Upper lobe of left lung (tissue), 6 donors: ENCODE data around the gene HS3ST3A1. TPM values are rescaled to one million over a fixed set of nuclear protein-coding genes. Genes with fewer than 3 reads are reported as not detected.

Experiments used
- ATAC-seq, 2 donors: fragments of 200-7000 bp; cut with Tn5 transposase; one replicate each; pipeline ENCODE4 v1.9.1; 2022; ENCODE audit warnings: mild to moderate bottlenecking in 2 of 2, moderate library complexity in 2 of 2; ENCODE audit not compliant: low FRiP score in 2 of 2
- DNase-seq, 2 donors: peaks; one replicate each; pipeline ENCODE4 v3.0.0-alpha.2; 2019 to 2020
- H3K27ac ChIP-seq, 4 donors: fragments of 200-600 bp; sonication (generic); one replicate each; pipeline ENCODE4 v1.5.1; 2016 to 2019
- H3K27me3 ChIP-seq, 4 donors: fragments of 200-600 bp; sonication (generic); one replicate each; pipeline ENCODE4 v1.5.1; 2017 to 2019
- H3K36me3 ChIP-seq, 4 donors: fragments of 200-600 bp; sonication (generic); one replicate each; pipeline ENCODE4 v1.5.1; 2016 to 2019
- H3K4me1 ChIP-seq, 4 donors: fragments of 200-600 bp; sonication (generic); one replicate each; pipeline ENCODE4 v1.5.1; 2018 to 2019
- H3K4me3 ChIP-seq, 4 donors: fragments of 200-600 bp; sonication (generic); one replicate each; pipeline ENCODE4 v1.5.1; 2017 to 2019; ENCODE audit warnings: mild to moderate bottlenecking in 2 of 4, moderate library complexity in 1 of 4
- H3K9me3 ChIP-seq, 4 donors: fragments of 200-600 bp; sonication (generic); one replicate each; pipeline ENCODE4 v1.5.1; 2018 to 2019
- CTCF ChIP-seq, 6 experiments: fragments of 450-650 bp in 4 of 6; fragments of 200-600 bp in 2 of 6; sonication (generic) in 2 of 6; IDR thresholded peaks; one replicate each; pipeline ENCODE4 v1.5.1; 2016 to 2019; ENCODE audit warnings: antibody characterized with exemption in 6 of 6
- EP300 ChIP-seq, 4 donors: sonication (generic); formaldehyde crosslinking; IDR thresholded peaks; one replicate each; pipeline ENCODE4 v1.5.1; 2017; ENCODE audit warnings: antibody characterized with exemption in 4 of 4, control low read depth in 2 of 4
- POLR2A ChIP-seq, 4 donors: fragments of 450-650 bp; IDR thresholded peaks; one replicate each; pipeline ENCODE4 v1.5.1; 2016 to 2017; ENCODE audit warnings: antibody characterized with exemption in 4 of 4, mild to moderate bottlenecking in 2 of 4
- POLR2AphosphoS5 ChIP-seq, 2 donors: sonication (generic); formaldehyde crosslinking; IDR thresholded peaks; one replicate each; pipeline ENCODE4 v1.5.1; 2017; ENCODE audit warnings: antibody characterized with exemption in 2 of 2
- WGBS, 2 donors: methylation state at CpG; one replicate each; pipeline ENCODE4 v1.1.5; 2017 to 2018; 5-methylcytosine and 5-hydroxymethylcytosine counted together
- total RNA-seq, 6 donors: library from RNA; depleted of rRNA in 4 of 6; stranded (reverse); fragments of >200 nt in 4 of 6; gene quantifications; one replicate each; pipeline versions ENCODE4 v1.1.0 to v1.2.1, GENCODE V29; 2016 to 2021
- donor health status: DM: no; HTN: no; CAD: no; lungs with moderate emphysema.
- donor health status: DM: no; HTN: yes; CAD: no; lungs with severe emphysema.

Gene HS3ST3A1
- total RNA-seq, 6 donors from 2014 or later = 1.3 to 10.5 (median 2.2) TPM

GRCh38 chr17:13635951-13636350 is 34.2 kb upstream of the HS3ST3A1 start:
- TF ChIP-seq EP300 (IDR thresholded peaks at IDR 0.05) = no peak
- no peak for TF ChIP-seq POLR2AphosphoS5 (IDR thresholded peaks at IDR 0.05)
- TF ChIP-seq POLR2A (IDR thresholded peaks at IDR 0.05) = no peak
- no peak for TF ChIP-seq CTCF (IDR thresholded peaks at IDR 0.05)
- Histone ChIP-seq H3K4me1 (no peaks in the 10 kb centered on the region), H3K36me3 (no peaks in the 10 kb centered on the region), H3K27me3 (no peaks in the 10 kb centered on the region), H3K9me3 (no peaks in the 10 kb centered on the region), H3K4me3 (no peak overlapping the region), H3K27ac (no peak overlapping the region)
- DNase-seq (no peak), ATAC-seq (no peak)
- WGBS, 2 donors = 52 to 62% methylated on average over 5 of the region's 5 CpGs

GRCh38 chr17:13634021-13634420 is 32.3 kb upstream of the HS3ST3A1 start:
- Histone ChIP-seq H3K4me1 (no peaks in the 10 kb centered on the region), H3K9me3 (no peaks in the 10 kb centered on the region), H3K4me3 (no peak overlapping the region), H3K36me3 (no peaks in the 10 kb centered on the region), H3K27me3 (no peaks in the 10 kb centered on the region), H3K27ac (no peak overlapping the region)
- 88 to 93% methylated on average over 1 of the region's 1 CpG for WGBS, 2 donors
- DNase-seq = no peak
- no peak for ATAC-seq
- no peak for TF ChIP-seq POLR2A (IDR thresholded peaks at IDR 0.05)
- no peak for TF ChIP-seq POLR2AphosphoS5 (IDR thresholded peaks at IDR 0.05)
- TF ChIP-seq CTCF (IDR thresholded peaks at IDR 0.05) = no peak
- TF ChIP-seq EP300 (IDR thresholded peaks at IDR 0.05) = no peak

GRCh38 chr17:13631529-13631928 is 29.8 kb upstream of the HS3ST3A1 start:
- H3K27ac ChIP-seq = no peak overlapping the region
- 63 to 76% methylated on average over 2 of the region's 2 CpGs for WGBS, 2 donors
- H3K27me3 ChIP-seq = no peaks in the 10 kb centered on the region
- no peak for DNase-seq
- H3K4me1 ChIP-seq = no peaks in the 10 kb centered on the region
- H3K9me3 ChIP-seq = no peaks in the 10 kb centered on the region
- ATAC-seq = no peak
- no peaks in the 10 kb centered on the region for H3K36me3 ChIP-seq
- H3K4me3 ChIP-seq = no peak overlapping the region
- TF ChIP-seq POLR2A (IDR thresholded peaks at IDR 0.05) (no peak), CTCF (IDR thresholded peaks at IDR 0.05) (no peak), EP300 (IDR thresholded peaks at IDR 0.05) (no peak), POLR2AphosphoS5 (IDR thresholded peaks at IDR 0.05) (no peak)

- H3K9me3 ChIP-seq = no peaks in the 10 kb centered on the region
- H3K4me1 ChIP-seq = no peaks in the 10 kb centered on the region
- H3K4me3 ChIP-seq = no peak overlapping the region
- WGBS, 2 donors = 94 to 100% methylated on average over 1 of the region's 1 CpG
- no peaks in the 10 kb centered on the region for H3K27me3 ChIP-seq
- DNase-seq = no peak
- H3K27ac ChIP-seq = no peak overlapping the region
- TF ChIP-seq POLR2A (IDR thresholded peaks at IDR 0.05) (no peak), EP300 (IDR thresholded peaks at IDR 0.05) (no peak), CTCF (IDR thresholded peaks at IDR 0.05) (no peak), POLR2AphosphoS5 (IDR thresholded peaks at IDR 0.05) (no peak)
- ATAC-seq = no peak
- H3K36me3 ChIP-seq = no peaks in the 10 kb centered on the region
These were observed 25.0 kb upstream of the HS3ST3A1 start for GRCh38 chr17:13626703-13627102.

- Histone ChIP-seq H3K27ac (no peak overlapping the region), H3K36me3 (no peaks in the 10 kb centered on the region), H3K4me3 (no peak overlapping the region), H3K27me3 (no peaks in the 10 kb centered on the region), H3K9me3 (no peaks in the 10 kb centered on the region), H3K4me1 (no peaks in the 10 kb centered on the region)
- 86 to 90% methylated on average over 4 of the region's 4 CpGs for WGBS, 2 donors
- TF ChIP-seq EP300 (IDR thresholded peaks at IDR 0.05) = no peak
- TF ChIP-seq POLR2A (IDR thresholded peaks at IDR 0.05) = no peak
- no peak for TF ChIP-seq POLR2AphosphoS5 (IDR thresholded peaks at IDR 0.05)
- no peak for TF ChIP-seq CTCF (IDR thresholded peaks at IDR 0.05)
- no peak for ATAC-seq
- DNase-seq = no peak
These were observed 17.7 kb upstream of the HS3ST3A1 start for GRCh38 chr17:13619462-13619861.
